HEK293 (cell line): Measurements from ENCODE around the gene HOXD12.
A peak's percentile ranks its signal among the peaks of the same experiment; 100 is the strongest.

Source experiments
- CTCF ChIA-PET: fragments of 350-600 bp; formaldehyde crosslinking; extraction: SDS; loops from one replicate; lab custom pipeline; 2021; ENCODE audit warnings: antibody characterized with exemption; lab: Yijun Ruan, JAX
- POLR2A ChIA-PET: fragments of 300-600 bp; formaldehyde crosslinking; extraction: SDS; loops from one replicate; lab custom pipeline; 2020; ENCODE audit warnings: antibody characterized with exemption, inconsistent platforms; lab: Yijun Ruan, JAX
- H3K27ac ChIP-seq: fragments of 200-500 bp; sonication (Bioruptor generic); 2 replicates; pipeline ENCODE4 v1.5.1; 2014; ENCODE audit warnings: low read depth, low read length, control low read depth, inconsistent platforms; ENCODE audit errors: extremely low read depth
- H3K36me3 ChIP-seq, 2 experiments: fragments of 200-500 bp in 1 of 2; sonication (Bioruptor generic) in 1 of 2; 1 replicate in 1 of 2; 2 replicates in 1 of 2; pipeline ENCODE4 v1.5.1; 2014 to 2017; ENCODE audit warnings: inconsistent platforms in 2 of 2, low read length in 2 of 2; ENCODE audit not compliant: control insufficient read depth in 2 of 2, insufficient read depth in 1 of 2
- H3K4me1 ChIP-seq: fragments of 200-500 bp; sonication (Bioruptor generic); 2 replicates; pipeline ENCODE4 v1.5.1; 2014; ENCODE audit warnings: mild to moderate bottlenecking, low read length, inconsistent platforms; ENCODE audit not compliant: control insufficient read depth, insufficient read depth
- H3K4me3 ChIP-seq: 2 replicates; pipeline ENCODE4 v1.5.1; 2011; ENCODE audit warnings: low read depth, mild to moderate bottlenecking, control low read depth, low read length, moderate library complexity
- H3K9me3 ChIP-seq: fragments of 200-500 bp; sonication (Bioruptor generic); 2 replicates; pipeline ENCODE4 v1.5.1; 2014; ENCODE audit warnings: low read depth, low read length, inconsistent platforms; ENCODE audit not compliant: control insufficient read depth, insufficient read depth
- BCL11B ChIP-seq: fragments of 450-650 bp; formaldehyde crosslinking; IDR thresholded peaks from 2 replicates; pipeline ENCODE4 v1.5.1; 2016; ENCODE audit warnings: low read depth, missing biosample characterization, missing genetic modification characterization
- ELK4 ChIP-seq: IDR thresholded peaks from 2 replicates; pipeline ENCODE4 v1.6.1; 2011; ENCODE audit warnings: mild to moderate bottlenecking, low read depth, low read length, borderline replicate concordance
- OVOL3 ChIP-seq: fragments of 450-650 bp; formaldehyde crosslinking; IDR thresholded peaks from 2 replicates; pipeline ENCODE4 v1.5.1; 2016; ENCODE audit warnings: missing biosample characterization, missing genetic modification characterization
- ZNF155 ChIP-seq: fragments of 450-650 bp; formaldehyde crosslinking; IDR thresholded peaks from 2 replicates; pipeline ENCODE4 v1.5.1; 2016; ENCODE audit warnings: missing biosample characterization, missing genetic modification characterization
- ZNF157 ChIP-seq: fragments of 450-650 bp; formaldehyde crosslinking; IDR thresholded peaks from 2 replicates; pipeline ENCODE4 v1.5.1; 2016; ENCODE audit warnings: missing biosample characterization, missing genetic modification characterization
- ZNF16 ChIP-seq: fragments of 450-650 bp; formaldehyde crosslinking; IDR thresholded peaks from 2 replicates; pipeline ENCODE4 v1.5.1; 2016; ENCODE audit warnings: low read depth, missing biosample characterization, missing genetic modification characterization
- ZNF202 ChIP-seq: fragments of 450-650 bp; formaldehyde crosslinking; IDR thresholded peaks from 2 replicates; pipeline ENCODE4 v1.5.1; 2016; ENCODE audit warnings: missing biosample characterization, missing genetic modification characterization, borderline replicate concordance
- ZNF248 ChIP-seq: fragments of 450-650 bp; formaldehyde crosslinking; IDR thresholded peaks from 2 replicates; pipeline ENCODE4 v1.5.1; 2017; ENCODE audit warnings: missing biosample characterization, missing genetic modification characterization
- ZNF335 ChIP-seq: fragments of 450-650 bp; formaldehyde crosslinking; conservative IDR thresholded peaks from 2 replicates; pipeline ENCODE4 v1.5.1; 2016; ENCODE audit warnings: missing biosample characterization, missing genetic modification characterization
- ZNF354C ChIP-seq: fragments of 450-650 bp; formaldehyde crosslinking; IDR thresholded peaks from 2 replicates; pipeline ENCODE4 v1.5.1; 2016; ENCODE audit warnings: missing biosample characterization, missing genetic modification characterization, low read depth, borderline replicate concordance
- ZNF404 ChIP-seq: fragments of 450-650 bp; formaldehyde crosslinking; IDR thresholded peaks from 2 replicates; pipeline ENCODE4 v1.5.1; 2017; ENCODE audit warnings: missing biosample characterization, missing genetic modification characterization
- ZNF529 ChIP-seq: fragments of 450-650 bp; formaldehyde crosslinking; IDR thresholded peaks from 2 replicates; pipeline ENCODE4 v1.5.1; 2017; ENCODE audit warnings: missing genetic modification characterization, missing biosample characterization; ENCODE audit not compliant: insufficient replicate concordance
- ZNF548 ChIP-seq: fragments of 450-650 bp; formaldehyde crosslinking; IDR thresholded peaks from 2 replicates; pipeline ENCODE4 v1.5.1; 2016; ENCODE audit warnings: missing biosample characterization, missing genetic modification characterization
- ZNF621 ChIP-seq: fragments of 450-650 bp; formaldehyde crosslinking; IDR thresholded peaks from 2 replicates; pipeline ENCODE4 v1.5.1; 2017; ENCODE audit warnings: missing biosample characterization, missing genetic modification characterization
- ZNF624 ChIP-seq: fragments of 450-650 bp; formaldehyde crosslinking; IDR thresholded peaks from 2 replicates; pipeline ENCODE4 v1.5.1; 2017; ENCODE audit warnings: missing biosample characterization, missing genetic modification characterization
- ZNF670 ChIP-seq: fragments of 450-650 bp; formaldehyde crosslinking; IDR thresholded peaks from 2 replicates; pipeline ENCODE4 v1.5.1; 2016; ENCODE audit warnings: missing biosample characterization, missing genetic modification characterization, low read depth
- ZNF677 ChIP-seq: fragments of 450-650 bp; IDR thresholded peaks from 2 replicates; pipeline ENCODE4 v1.5.0; 2018; ENCODE audit warnings: missing biosample characterization, mild to moderate bottlenecking, missing genetic modification characterization, moderate library complexity
- ZNF701 ChIP-seq: fragments of 450-650 bp; formaldehyde crosslinking; IDR thresholded peaks from 2 replicates; pipeline ENCODE4 v1.5.1; 2016; ENCODE audit warnings: missing biosample characterization, missing genetic modification characterization
- ZNF76 ChIP-seq: fragments of 450-650 bp; formaldehyde crosslinking; IDR thresholded peaks from 2 replicates; pipeline ENCODE4; 2016; ENCODE audit warnings: low read depth, missing biosample characterization, missing genetic modification characterization, borderline replicate concordance
- ZNF843 ChIP-seq: fragments of 450-650 bp; formaldehyde crosslinking; IDR thresholded peaks from 2 replicates; pipeline ENCODE4 v1.5.1; 2016; ENCODE audit warnings: missing biosample characterization, missing genetic modification characterization
- TF ChIP-seq, protein P1 (sequence below): fragments of 450-650 bp; formaldehyde crosslinking; IDR thresholded peaks from 2 replicates; pipeline ENCODE4 v1.5.1; 2017; ENCODE audit warnings: missing biosample characterization, mild to moderate bottlenecking, missing genetic modification characterization, moderate library complexity
- TF ChIP-seq, protein P2 (sequence below): fragments of 450-650 bp; formaldehyde crosslinking; IDR thresholded peaks from 2 replicates; pipeline ENCODE4 v1.5.1; 2016; ENCODE audit warnings: missing biosample characterization, missing genetic modification characterization

Gene HOXD12

GRCh38 chr2:176147800-176148496, 48.4 kb downstream of the HOXD12 start:
- ChIA-PET CTCF (interaction anchor here (0.7 to 1.2 kb wide), 2 partner anchors 307 to 407 kb away, joined by 3 read pairs; no protein-coding TSS in a partner anchor), POLR2A (interaction anchor here (0.8 kb wide), 1 partner anchor 12 kb away, joined by 3 read pairs; no protein-coding TSS in a partner anchor)
- H3K4me1 ChIP-seq = peaks cover 18% of the 10 kb centered on the region
- no peak overlapping the region for H3K27ac ChIP-seq
- peaks cover 0 to 28% of the 10 kb centered on the region in 2 experiments; a peak in 1 of 3 replicates for H3K36me3 ChIP-seq
- no peak overlapping the region for H3K4me3 ChIP-seq
- H3K9me3 ChIP-seq = no peaks in the 10 kb centered on the region
- TF ChIP-seq, protein P1, sequence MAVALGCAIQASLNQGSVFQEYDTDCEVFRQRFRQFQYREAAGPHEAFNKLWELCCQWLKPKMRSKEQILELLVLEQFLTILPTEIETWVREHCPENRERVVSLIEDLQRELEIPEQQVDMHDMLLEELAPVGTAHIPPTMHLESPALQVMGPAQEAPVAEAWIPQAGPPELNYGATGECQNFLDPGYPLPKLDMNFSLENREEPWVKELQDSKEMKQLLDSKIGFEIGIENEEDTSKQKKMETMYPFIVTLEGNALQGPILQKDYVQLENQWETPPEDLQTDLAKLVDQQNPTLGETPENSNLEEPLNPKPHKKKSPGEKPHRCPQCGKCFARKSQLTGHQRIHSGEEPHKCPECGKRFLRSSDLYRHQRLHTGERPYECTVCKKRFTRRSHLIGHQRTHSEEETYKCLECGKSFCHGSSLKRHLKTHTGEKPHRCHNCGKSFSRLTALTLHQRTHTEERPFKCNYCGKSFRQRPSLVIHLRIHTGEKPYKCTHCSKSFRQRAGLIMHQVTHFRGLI (tag by site-specific recombination) = peak; percentile 71
- TF ChIP-seq ZNF404 (tag by site-specific recombination) (no peak), ZNF76 (tag by site-specific recombination) (no peak), ZNF677 (tag by site-specific recombination) (no peak)

DNA sequence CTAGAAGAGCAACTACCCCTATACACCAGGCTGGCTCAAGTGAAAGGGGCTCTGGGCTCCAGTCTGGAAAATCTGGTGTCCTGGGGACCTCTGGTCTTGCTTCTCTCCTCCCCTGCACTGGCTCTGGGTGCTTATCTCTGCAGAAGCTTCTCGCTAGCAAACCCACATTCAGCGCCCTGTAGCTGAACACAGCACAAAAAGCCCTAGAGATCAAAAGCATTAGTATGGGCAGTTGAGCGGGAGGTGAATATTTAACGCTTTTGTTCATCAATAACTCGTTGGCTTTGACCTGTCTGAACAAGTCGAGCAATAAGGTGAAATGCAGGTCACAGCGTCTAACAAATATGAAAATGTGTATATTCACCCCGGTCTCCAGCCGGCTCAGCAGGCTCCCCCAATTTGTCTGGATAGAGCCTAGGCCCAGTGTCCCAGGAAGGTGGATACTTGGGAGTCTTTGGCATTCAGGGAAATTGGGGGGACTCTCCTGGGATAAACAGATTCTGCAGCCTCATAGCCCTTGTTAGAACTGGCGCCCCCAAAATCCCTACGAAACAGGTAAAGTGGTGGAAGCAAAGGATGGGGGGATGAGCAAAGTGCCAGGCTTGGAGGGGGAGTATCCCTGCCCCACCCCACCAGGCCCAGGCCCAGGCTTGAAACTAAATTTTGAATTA, 49.3 kb downstream of the HOXD12 start:
- Histone ChIP-seq H3K9me3 (no peaks in the 10 kb centered on the region), H3K36me3 (peaks cover 0 to 38% of the 10 kb centered on the region in 2 experiments; a peak in 1 of 3 replicates), H3K4me3 (no peak overlapping the region), H3K27ac (no peak overlapping the region), H3K4me1 (peaks cover 23% of the 10 kb centered on the region)
- ChIA-PET POLR2A (interaction anchor here (0.8 kb wide), 1 partner anchor 13 kb away, joined by 3 read pairs; no protein-coding TSS in a partner anchor), CTCF (interaction anchor here (0.7 to 3.2 kb wide), 3 partner anchors 8 to 406 kb away, joined by 3 to 16 read pairs (median 3); no protein-coding TSS in a partner anchor)
- no peak for TF ChIP-seq ZNF670
- TF ChIP-seq ZNF157 = no peak
- TF ChIP-seq ZNF335 (tag by site-specific recombination) = no peak
- TF ChIP-seq ZNF16 (tag by site-specific recombination) = no peak

- no peak for TF ChIP-seq ZNF155 (tag by site-specific recombination)
- no peak for TF ChIP-seq ZNF548 (tag by site-specific recombination)
- TF ChIP-seq ZNF624 (tag by site-specific recombination) = no peak
- TF ChIP-seq OVOL3 (tag by site-specific recombination) = no peak
- no peak for TF ChIP-seq ZNF529 (tag by site-specific recombination)
- no peak for TF ChIP-seq ZNF202 (tag by site-specific recombination)
- TF ChIP-seq ELK4 = no peak
- no peak for TF ChIP-seq ZNF335 (tag by site-specific recombination)
- no peak for TF ChIP-seq ZNF843 (tag by site-specific recombination)
- no peak for TF ChIP-seq ZNF354C (tag by site-specific recombination)
- TF ChIP-seq, protein P2, sequence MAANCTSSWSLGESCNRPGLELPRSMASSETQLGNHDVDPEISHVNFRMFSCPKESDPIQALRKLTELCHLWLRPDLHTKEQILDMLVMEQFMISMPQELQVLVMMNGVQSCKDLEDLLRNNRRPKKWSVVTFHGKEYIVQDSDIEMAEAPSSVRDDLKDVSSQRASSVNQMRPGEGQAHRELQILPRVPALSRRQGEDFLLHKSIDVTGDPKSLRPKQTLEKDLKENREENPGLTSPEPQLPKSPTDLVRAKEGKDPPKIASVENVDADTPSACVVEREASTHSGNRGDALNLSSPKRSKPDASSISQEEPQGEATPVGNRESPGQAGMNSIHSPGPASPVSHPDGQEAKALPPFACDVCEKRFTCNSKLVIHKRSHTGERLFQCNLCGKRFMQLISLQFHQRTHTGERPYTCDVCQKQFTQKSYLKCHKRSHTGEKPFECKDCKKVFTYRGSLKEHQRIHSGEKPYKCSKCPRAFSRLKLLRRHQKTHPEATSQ (tag by site-specific recombination) = no peak
- TF ChIP-seq ZNF248 = no peak
- TF ChIP-seq ZNF701 (tag by site-specific recombination) = no peak
- no peak for TF ChIP-seq BCL11B (tag by site-specific recombination)
- TF ChIP-seq ZNF621 = no peak
- TF ChIP-seq, all 188 proteins: peak for 0
- Histone ChIP-seq H3K27ac (no peak overlapping the region), H3K4me1 (peaks cover 23% of the 10 kb centered on the region), H3K4me3 (no peak overlapping the region), H3K9me3 (no peaks in the 10 kb centered on the region), H3K36me3 (peaks cover 0 to 39% of the 10 kb centered on the region in 2 experiments; a peak in 1 of 3 replicates)
- POLR2A ChIA-PET = no interaction called here
- CTCF ChIA-PET = interaction anchor here (3.2 kb wide), 1 partner anchor 9 kb away, joined by 16 read pairs; no protein-coding TSS in a partner anchor
Observed at GRCh38 chr2:176149481-176149938, 49.9 kb downstream of the HOXD12 start.
